Keratinocyte (primary cell): ENCODE data around the gene JTB. TPM values are rescaled to one million over a fixed set of nuclear protein-coding genes. Genes with fewer than 3 reads are reported as not detected.

Source experiments
- DNase-seq: peaks from one replicate; pipeline ENCODE4 v3.0.0-alpha.2; 2011; ENCODE audit warnings: low read depth, missing footprints, low spot score
- FAIRE-seq: peaks from 2 replicates; lab custom pipeline; 2011; peaks lifted over from hg19 to GRCh38; lab: Jason Lieb, UNC
- H2AFZ ChIP-seq: 2 replicates; pipeline ENCODE4 v1.6.0; 2012; ENCODE audit warnings: low read length, control low read depth, inconsistent platforms; ENCODE audit not compliant: control insufficient read depth
- H3K27ac ChIP-seq: 2 replicates; pipeline ENCODE4 v1.5.1; 2011; ENCODE audit warnings: low read length; ENCODE audit not compliant: control insufficient read depth, insufficient read depth
- H3K27me3 ChIP-seq: 3 replicates; pipeline ENCODE4 v1.6.0; 2011; ENCODE audit warnings: low read length; ENCODE audit not compliant: control insufficient read depth, insufficient read depth; ENCODE audit errors: extremely low read depth
- H3K36me3 ChIP-seq, 2 experiments: 2 replicates in 1 of 2; 3 replicates in 1 of 2; pipeline ENCODE4 v1.5.1; 2011; ENCODE audit warnings: low read length in 2 of 2, mild to moderate bottlenecking in 1 of 2; ENCODE audit not compliant: control insufficient read depth in 2 of 2, insufficient read depth in 2 of 2; ENCODE audit errors: extremely low read depth in 1 of 2
- H3K4me1 ChIP-seq: 3 replicates; pipeline ENCODE4 v1.5.1; 2011; ENCODE audit warnings: low read length; ENCODE audit not compliant: control insufficient read depth, insufficient read depth; ENCODE audit errors: extremely low read depth
- H3K4me2 ChIP-seq: 3 replicates; pipeline ENCODE4 v1.6.0; 2011; ENCODE audit warnings: low read depth, low read length; ENCODE audit not compliant: control insufficient read depth, insufficient read depth; ENCODE audit errors: extremely low read depth
- H3K4me3 ChIP-seq, 3 experiments: fragments of 200-600 bp in 1 of 3; sonication (generic) in 1 of 3; 2 replicates in 2 of 3; 3 replicates in 1 of 3; pipeline ENCODE4 v1.5.1; 2011 to 2016; ENCODE audit warnings: low read length in 3 of 3, mild to moderate bottlenecking in 3 of 3, control low read depth in 2 of 3, inconsistent platforms in 1 of 3, low read depth in 1 of 3, mixed read lengths in 1 of 3, mixed run types in 1 of 3, moderate library complexity in 1 of 3; ENCODE audit not compliant: control insufficient read depth in 2 of 3, insufficient read depth in 2 of 3; ENCODE audit errors: extremely low read depth in 1 of 3
- H3K79me2 ChIP-seq: 2 replicates; pipeline ENCODE4 v1.6.0; 2012; ENCODE audit warnings: low read length; ENCODE audit not compliant: control insufficient read depth, insufficient read depth
- H3K9ac ChIP-seq: 3 replicates; pipeline ENCODE4 v1.6.0; 2011; ENCODE audit warnings: low read length; ENCODE audit not compliant: control insufficient read depth, insufficient read depth; ENCODE audit errors: extremely low read depth
- H3K9me1 ChIP-seq: 3 replicates; pipeline ENCODE4 v1.6.0; 2011; ENCODE audit warnings: low read length; ENCODE audit not compliant: control insufficient read depth, insufficient read depth; ENCODE audit errors: extremely low read depth
- H3K9me3 ChIP-seq: 2 replicates; pipeline ENCODE4 v1.5.1; 2012; ENCODE audit warnings: low read depth, low read length; ENCODE audit not compliant: control insufficient read depth
- H4K20me1 ChIP-seq: 3 replicates; pipeline ENCODE4 v1.6.0; 2011; ENCODE audit warnings: low read length; ENCODE audit not compliant: control insufficient read depth, insufficient read depth; ENCODE audit errors: extremely low read depth
- CTCF ChIP-seq, 3 experiments: IDR thresholded peaks in 1 of 3; conservative IDR thresholded peaks in 1 of 3; optimal IDR thresholded peaks in 1 of 3; 2 replicates in 2 of 3; 3 replicates in 1 of 3; pipeline versions ENCODE3 to v1.5.1; 2011; ENCODE audit warnings: low read length in 3 of 3, mild to moderate bottlenecking in 3 of 3, moderate library complexity in 2 of 3, control low read depth in 1 of 3, inconsistent platforms in 1 of 3; ENCODE audit not compliant: insufficient read depth in 2 of 3; ENCODE audit errors: extremely low read depth in 1 of 3
- EZH2 ChIP-seq: IDR thresholded peaks from one replicate; pipeline ENCODE4 v1.6.1; 2012; ENCODE audit warnings: inconsistent platforms, mild to moderate bottlenecking, low read length, moderate library complexity
- dilution Hi-C: fragments of 300-500 bp; cut with MboI; formaldehyde crosslinking; loops from one replicate; pipeline ENCODE4 v1.7.0; 2020; ENCODE audit warnings: low sequenced_read_pairs; ENCODE audit not compliant: extremely low pct_ligation_motif_present
- polyA plus RNA-seq, 5 experiments: library from polyadenylated mRNA; depleted of rRNA in 3 of 5; stranded (reverse) in 3 of 5; stranded (forward) in 1 of 5; unstranded in 1 of 5; fragments of >200 nt; gene quantifications; 1 replicate in 1 of 5; 2 replicates in 3 of 5; 3 replicates in 1 of 5; pipeline versions ENCODE4 v1.2.1 to v1.2.3, GENCODE V29; 2011 to 2012; ENCODE audit warnings: missing spikeins in 2 of 5, low read depth in 1 of 5, low replicate concordance in 1 of 5

The JTB gene
- polyA plus RNA-seq, 1 donor (not counting 4 experiments of a cell fraction or from before 2014, with no cell fraction given), result 83.4 TPM

- no peaks in the 10 kb centered on the region for H3K9me1 ChIP-seq
- H3K9me3 ChIP-seq, result no peaks in the 10 kb centered on the region
- H3K27ac ChIP-seq, result no peak overlapping the region
- no peak for DNase-seq
- peaks cover 39 to 41% of the 10 kb centered on the region in 2 experiments for H3K36me3 ChIP-seq
- no peaks in the 10 kb centered on the region for H4K20me1 ChIP-seq
- no peak overlapping the region for H3K4me3 ChIP-seq
- no peaks in the 10 kb centered on the region for H3K4me1 ChIP-seq
- H3K27me3 ChIP-seq, result no peaks in the 10 kb centered on the region
- dilution Hi-C loops, result no loop called here
- H2AFZ ChIP-seq, result no peak overlapping the region
- no peak overlapping the region for H3K4me2 ChIP-seq
- TF ChIP-seq CTCF (optimal IDR thresholded peaks at IDR 0.05 in 1 of 3, IDR thresholded peaks at IDR 0.05 in 1 of 3, conservative IDR thresholded peaks at IDR 0.05 in 1 of 3; ENCODE audit: extremely low read depth in 1 of 3, insufficient read depth in 2 of 3, low read length in 3 of 3) (no peak), EZH2 (no peak)
- peaks cover 8% of the 10 kb centered on the region for H3K79me2 ChIP-seq
- no peak overlapping the region for H3K9ac ChIP-seq
- FAIRE-seq, result no peak
Observed at GRCh38 chr1:153939476-153939875, 38.0 kb downstream of the JTB start.

- H3K36me3 ChIP-seq, result peaks cover 39 to 43% of the 10 kb centered on the region in 2 experiments
Observed at GRCh38 chr1:153938996-153939395, 38.5 kb downstream of the JTB start.

More at GRCh38 chr1:153938996-153939395, 38.5 kb downstream of the JTB start:
- Histone ChIP-seq H4K20me1 (no peaks in the 10 kb centered on the region), H3K27me3 (no peaks in the 10 kb centered on the region), H3K4me2 (no peak overlapping the region), H3K9me3 (no peaks in the 10 kb centered on the region), H2AFZ (no peak overlapping the region), H3K4me1 (no peaks in the 10 kb centered on the region), H3K4me3 (no peak overlapping the region), H3K79me2 (peaks cover 3% of the 10 kb centered on the region), H3K27ac (no peak overlapping the region), H3K9me1 (no peaks in the 10 kb centered on the region), H3K9ac (no peak overlapping the region)
- dilution Hi-C loops, result no loop called here
- TF ChIP-seq EZH2 (no peak), CTCF (optimal IDR thresholded peaks at IDR 0.05 in 1 of 3, IDR thresholded peaks at IDR 0.05 in 1 of 3, conservative IDR thresholded peaks at IDR 0.05 in 1 of 3; ENCODE audit: extremely low read depth in 1 of 3, insufficient read depth in 2 of 3, low read length in 3 of 3) (no peak)
- no peak for FAIRE-seq
- DNase-seq, result no peak
